ENCODE measurements around the gene URGCP. TPM values are rescaled to one million over a fixed set of nuclear protein-coding genes. Genes with fewer than 3 reads are reported as not detected.

Gene URGCP
- total RNA-seq, 1 donor from 2014 or later, result 24.4 TPM

GRCh38 chr7:43937444-43937843 lies 31.0 kb upstream of the URGCP start:
- TF ChIP-seq CTCF (IDR thresholded peaks at IDR 0.05), result no peak
- Mint-ChIP-seq H3K4me3 (ENCODE audit: unreplicated experiment) (no peak overlapping the region), H3K27ac (ENCODE audit: unreplicated experiment) (no peak overlapping the region), H3K27me3 (ENCODE audit: low read depth) (no peaks in the 10 kb centered on the region), H3K9me3 (ENCODE audit: low read depth) (no peaks in the 10 kb centered on the region), H3K36me3 (ENCODE audit: low read depth) (no peaks in the 10 kb centered on the region), H3K4me1 (ENCODE audit: low read depth) (no peaks in the 10 kb centered on the region)
- no peak for DNase-seq (ENCODE audit: low spot score)

GRCh38 chr7:43933902-43934560 lies 27.6 kb upstream of the URGCP start:
- Mint-ChIP-seq H3K27me3 (ENCODE audit: low read depth) (no peaks in the 10 kb centered on the region), H3K27ac (ENCODE audit: unreplicated experiment) (no peak overlapping the region), H3K36me3 (ENCODE audit: low read depth) (no peaks in the 10 kb centered on the region), H3K9me3 (ENCODE audit: low read depth) (no peaks in the 10 kb centered on the region), H3K4me3 (ENCODE audit: unreplicated experiment) (no peak overlapping the region), H3K4me1 (ENCODE audit: low read depth) (no peaks in the 10 kb centered on the region)
- no peak for DNase-seq (ENCODE audit: low spot score)
- TF ChIP-seq CTCF (IDR thresholded peaks at IDR 0.05), result no peak

- Mint-ChIP-seq H3K27me3 (ENCODE audit: low read depth) (no peaks in the 10 kb centered on the region), H3K9me3 (ENCODE audit: low read depth) (no peaks in the 10 kb centered on the region), H3K4me3 (ENCODE audit: unreplicated experiment) (no peak overlapping the region), H3K27ac (ENCODE audit: unreplicated experiment) (no peak overlapping the region), H3K4me1 (ENCODE audit: low read depth) (peaks cover 4% of the 10 kb centered on the region), H3K36me3 (ENCODE audit: low read depth) (no peaks in the 10 kb centered on the region)
- no peak for TF ChIP-seq CTCF (IDR thresholded peaks at IDR 0.05)
- no peak for DNase-seq (ENCODE audit: low spot score)
These were observed 24.9 kb upstream of the URGCP start for GRCh38 chr7:43931346-43931745.

- DNase-seq (ENCODE audit: low spot score), result no peak
- H3K4me3 Mint-ChIP-seq (ENCODE audit: unreplicated experiment), result no peak overlapping the region
- H3K4me1 Mint-ChIP-seq (ENCODE audit: low read depth), result peaks cover 11% of the 10 kb centered on the region
- H3K27ac Mint-ChIP-seq (ENCODE audit: unreplicated experiment), result no peak overlapping the region
- no peaks in the 10 kb centered on the region for H3K36me3 Mint-ChIP-seq (ENCODE audit: low read depth)
- no peak for TF ChIP-seq CTCF (IDR thresholded peaks at IDR 0.05)
- no peaks in the 10 kb centered on the region for H3K27me3 Mint-ChIP-seq (ENCODE audit: low read depth)
- H3K9me3 Mint-ChIP-seq (ENCODE audit: low read depth), result no peaks in the 10 kb centered on the region
These were observed 23.4 kb upstream of the URGCP start for GRCh38 chr7:43929529-43930457.

- Mint-ChIP-seq H3K9me3 (ENCODE audit: low read depth) (no peaks in the 10 kb centered on the region), H3K4me1 (ENCODE audit: low read depth) (peaks cover 13% of the 10 kb centered on the region), H3K27ac (ENCODE audit: unreplicated experiment) (no peak overlapping the region), H3K36me3 (ENCODE audit: low read depth) (no peaks in the 10 kb centered on the region), H3K27me3 (ENCODE audit: low read depth) (no peaks in the 10 kb centered on the region), H3K4me3 (ENCODE audit: unreplicated experiment) (no peak overlapping the region)
- no peak for DNase-seq (ENCODE audit: low spot score)
- no peak for TF ChIP-seq CTCF (IDR thresholded peaks at IDR 0.05)
These were observed 21.4 kb upstream of the URGCP start for GRCh38 chr7:43927810-43928209.
